Keratinocyte (primary cell): ENCODE data around the gene KMT2B.

ENCODE experiments used
- EZH2 ChIP-seq: IDR thresholded peaks from one replicate; pipeline ENCODE4 v1.6.1; 2012; ENCODE audit warnings: inconsistent platforms, mild to moderate bottlenecking, low read length, moderate library complexity
- TF ChIP-seq, protein P1 (sequence below), 3 experiments: IDR thresholded peaks in 1 of 3; conservative IDR thresholded peaks in 1 of 3; optimal IDR thresholded peaks in 1 of 3; 2 replicates in 2 of 3; 3 replicates in 1 of 3; pipeline versions ENCODE3 to v1.5.1; 2011; ENCODE audit warnings: low read length in 3 of 3, mild to moderate bottlenecking in 3 of 3, moderate library complexity in 2 of 3, control low read depth in 1 of 3, inconsistent platforms in 1 of 3; ENCODE audit not compliant: insufficient read depth in 2 of 3; ENCODE audit errors: extremely low read depth in 1 of 3

DNA sequence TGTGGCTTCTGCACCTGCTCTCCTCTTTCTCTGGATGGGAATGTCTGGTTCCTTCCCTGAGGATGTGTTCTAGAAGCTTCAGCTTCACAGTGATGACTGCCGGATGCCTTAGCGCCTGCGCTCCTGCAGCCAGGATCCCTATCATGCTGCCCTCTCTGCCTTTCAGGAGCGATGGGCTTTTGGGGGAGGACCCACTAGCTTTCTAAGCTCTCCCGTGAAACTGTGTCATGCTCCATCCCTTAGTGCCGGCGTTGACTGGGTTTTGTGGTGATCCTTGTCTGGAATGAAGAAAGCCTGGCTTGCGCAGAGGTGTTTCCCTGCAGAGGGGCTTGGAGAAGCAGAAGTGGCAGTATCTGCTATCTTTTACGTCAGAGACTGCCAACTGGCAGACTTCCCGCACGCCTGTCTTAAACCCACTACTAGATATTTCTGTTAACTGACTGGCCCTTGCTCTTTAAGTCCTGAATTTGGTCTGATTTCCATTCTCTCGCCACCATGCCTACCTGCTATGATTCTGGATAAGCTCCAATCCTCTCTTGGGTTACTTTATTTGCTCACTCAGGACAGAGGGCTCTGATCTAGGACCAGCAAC lies 3.8 kb upstream of the KMT2B start:
- TF ChIP-seq, protein P1, sequence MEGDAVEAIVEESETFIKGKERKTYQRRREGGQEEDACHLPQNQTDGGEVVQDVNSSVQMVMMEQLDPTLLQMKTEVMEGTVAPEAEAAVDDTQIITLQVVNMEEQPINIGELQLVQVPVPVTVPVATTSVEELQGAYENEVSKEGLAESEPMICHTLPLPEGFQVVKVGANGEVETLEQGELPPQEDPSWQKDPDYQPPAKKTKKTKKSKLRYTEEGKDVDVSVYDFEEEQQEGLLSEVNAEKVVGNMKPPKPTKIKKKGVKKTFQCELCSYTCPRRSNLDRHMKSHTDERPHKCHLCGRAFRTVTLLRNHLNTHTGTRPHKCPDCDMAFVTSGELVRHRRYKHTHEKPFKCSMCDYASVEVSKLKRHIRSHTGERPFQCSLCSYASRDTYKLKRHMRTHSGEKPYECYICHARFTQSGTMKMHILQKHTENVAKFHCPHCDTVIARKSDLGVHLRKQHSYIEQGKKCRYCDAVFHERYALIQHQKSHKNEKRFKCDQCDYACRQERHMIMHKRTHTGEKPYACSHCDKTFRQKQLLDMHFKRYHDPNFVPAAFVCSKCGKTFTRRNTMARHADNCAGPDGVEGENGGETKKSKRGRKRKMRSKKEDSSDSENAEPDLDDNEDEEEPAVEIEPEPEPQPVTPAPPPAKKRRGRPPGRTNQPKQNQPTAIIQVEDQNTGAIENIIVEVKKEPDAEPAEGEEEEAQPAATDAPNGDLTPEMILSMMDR (optimal IDR thresholded peaks at IDR 0.05 in 1 of 3, IDR thresholded peaks at IDR 0.05 in 1 of 3, conservative IDR thresholded peaks at IDR 0.05 in 1 of 3; ENCODE audit: extremely low read depth in 1 of 3, insufficient read depth in 2 of 3, low read length in 3 of 3): no peak
- no peak for TF ChIP-seq EZH2
